ENCODE results near the gene MAFF.
A peak's percentile ranks its signal among the peaks of the same experiment; 100 is the strongest.

MAFF gene

GRCh38 chr22:38180841-38181452 lies 20.8 kb upstream of the MAFF start:
- peak overlapping the region; percentile 64 for H3K4me3 ChIP-seq (ENCODE audit: low read length)
- no peak for TF ChIP-seq CTCF (conservative IDR thresholded peaks at IDR 0.05; ENCODE audit: low read depth, low read length)
- no peak for DNase-seq (ENCODE audit: low read depth)

GRCh38 chr22:38181453-38182200 lies 20.2 kb upstream of the MAFF start, which contains the start of gene PLA2G6:
Gene PLA2G6 (minus strand): TSS chr22:38181830. CDS start chr22:38169426, 12,404 bp downstream.
- TF ChIP-seq CTCF (conservative IDR thresholded peaks at IDR 0.05; ENCODE audit: low read depth, low read length) = no peak
- peak; percentile 96 for DNase-seq (ENCODE audit: low read depth)
- H3K4me3 ChIP-seq (ENCODE audit: low read length) = peak within 1 kb of the TSS; percentile 64

GRCh38 chr22:38184788-38185187 lies 17.0 kb upstream of the MAFF start:
- no peak for DNase-seq (ENCODE audit: low read depth)
- TF ChIP-seq CTCF (conservative IDR thresholded peaks at IDR 0.05; ENCODE audit: low read depth, low read length) = no peak

GRCh38 chr22:38186429-38186828 lies 15.4 kb upstream of the MAFF start:
- H3K4me3 ChIP-seq (ENCODE audit: low read length) = no peak overlapping the region
- DNase-seq (ENCODE audit: low read depth) = no peak
- no peak for TF ChIP-seq CTCF (conservative IDR thresholded peaks at IDR 0.05; ENCODE audit: low read depth, low read length)

More at GRCh38 chr22:38184788-38185187, 17.0 kb upstream of the MAFF start:
- H3K4me3 ChIP-seq (ENCODE audit: low read length) = no peak overlapping the region

GRCh38 chr22:38187413-38188212 lies 14.2 kb upstream of the MAFF start:
- no peak for TF ChIP-seq CTCF (conservative IDR thresholded peaks at IDR 0.05; ENCODE audit: low read depth, low read length)
- DNase-seq (ENCODE audit: low read depth) = no peak
- no peak overlapping the region for H3K4me3 ChIP-seq (ENCODE audit: low read length)

GRCh38 chr22:38189104-38189503 lies 12.7 kb upstream of the MAFF start:
- H3K4me3 ChIP-seq (ENCODE audit: low read length) = no peak overlapping the region
- no peak for TF ChIP-seq CTCF (conservative IDR thresholded peaks at IDR 0.05; ENCODE audit: low read depth, low read length)
- DNase-seq (ENCODE audit: low read depth) = no peak
